ENCODE measurements around the gene C18orf63.
"Not testable (repeated sequence)": the region's sequence is repeated elsewhere in the genome, so short reads cannot be mapped to it uniquely, and the experiment has no call there.

The C18orf63 gene

GRCh38 chr18:74315464-74316256 is at the start of gene C18orf63:
Gene C18orf63, plus strand, starts transcription at chr18:74315839. Its CDS starts 2,027 bp downstream, at chr18:74317866.
- DNase-seq: no peak

DNA sequence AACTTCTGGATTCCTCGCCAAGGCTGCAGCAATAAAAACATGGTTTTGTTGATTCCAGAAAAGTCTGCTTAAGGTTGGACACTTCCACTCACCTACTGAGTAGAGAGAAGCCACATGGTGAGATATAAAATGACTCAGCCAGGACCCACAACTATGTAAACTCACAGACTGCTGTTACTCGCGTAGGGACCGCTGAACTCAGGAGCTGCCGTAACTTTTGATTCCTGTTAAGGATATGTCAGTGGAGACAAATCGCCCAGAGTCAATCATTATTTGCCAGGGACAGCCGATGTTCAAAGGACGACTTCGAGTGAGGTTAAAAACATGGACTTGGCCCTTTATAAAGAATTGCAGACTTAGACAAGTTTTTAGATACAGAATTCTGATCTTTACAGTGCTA is 49.5 kb upstream of the C18orf63 start:
- no peak for DNase-seq

DNA sequence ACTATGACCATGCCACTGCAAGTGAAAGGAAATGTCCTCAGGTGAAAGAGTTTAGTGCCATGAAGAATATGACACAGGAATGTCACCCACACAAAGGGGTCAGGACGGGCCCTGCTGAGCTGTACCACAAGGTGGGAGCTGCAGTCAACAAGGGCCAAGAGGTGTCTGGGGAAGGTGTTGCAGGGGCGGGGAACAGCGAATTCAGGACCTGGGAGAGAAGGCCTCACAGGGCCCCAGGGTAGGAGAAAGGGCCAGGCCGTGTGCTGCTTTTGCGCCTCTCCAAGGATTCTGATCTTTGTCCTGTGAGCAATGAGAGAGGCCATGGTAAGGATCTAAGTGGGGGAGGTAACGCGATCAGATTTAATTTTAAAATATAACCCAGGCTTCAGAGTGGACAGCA is 47.5 kb upstream of the C18orf63 start:
- DNase-seq: no peak

- no peak for DNase-seq
Measured at GRCh38 chr18:74268933-74269620, 46.6 kb upstream of the C18orf63 start.

- no peak for DNase-seq
Measured at GRCh38 chr18:74271635-74272034, 44.0 kb upstream of the C18orf63 start.

DNA sequence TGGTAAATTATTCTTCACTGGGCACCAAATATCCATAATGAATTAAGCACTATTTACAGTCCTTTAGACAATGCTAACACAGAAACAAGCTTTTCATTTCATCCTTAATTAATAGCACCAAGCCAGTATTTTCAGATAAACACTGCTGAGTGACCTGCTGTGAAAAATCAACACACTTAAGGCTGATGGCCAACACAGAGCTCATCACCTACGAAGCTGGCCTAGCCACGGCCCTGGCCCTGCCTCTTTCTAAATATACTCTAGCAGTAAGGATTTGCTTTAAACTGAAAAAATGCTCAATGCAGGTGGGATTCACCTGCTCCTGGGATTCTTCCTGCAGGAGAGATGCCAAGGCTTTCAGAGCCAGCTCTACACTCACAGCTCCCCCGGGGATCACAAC is 42.2 kb upstream of the C18orf63 start:
- no peak for DNase-seq

DNA sequence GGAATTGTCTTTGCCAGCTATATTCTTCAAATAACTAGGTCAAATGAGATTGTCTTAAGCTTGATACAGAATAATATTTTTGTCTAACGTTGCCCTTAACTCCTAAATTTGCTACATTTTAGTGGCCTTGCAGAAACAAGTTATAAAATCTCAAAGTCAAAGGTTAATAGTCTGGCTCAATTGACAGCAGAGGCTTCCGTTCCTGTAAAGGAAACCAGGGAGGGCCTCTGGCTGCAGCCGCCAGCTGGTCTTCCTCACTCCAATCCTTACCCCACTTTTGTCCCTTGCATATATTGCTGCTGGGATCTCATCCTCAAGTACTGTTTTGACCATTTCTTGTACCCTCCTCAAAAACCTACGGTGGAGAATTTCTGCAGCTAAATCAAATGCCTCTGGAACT is 40.9 kb upstream of the C18orf63 start:
- no peak for DNase-seq

GRCh38 chr18:74275736-74276135 is 39.9 kb upstream of the C18orf63 start:
- no peak for DNase-seq

DNA sequence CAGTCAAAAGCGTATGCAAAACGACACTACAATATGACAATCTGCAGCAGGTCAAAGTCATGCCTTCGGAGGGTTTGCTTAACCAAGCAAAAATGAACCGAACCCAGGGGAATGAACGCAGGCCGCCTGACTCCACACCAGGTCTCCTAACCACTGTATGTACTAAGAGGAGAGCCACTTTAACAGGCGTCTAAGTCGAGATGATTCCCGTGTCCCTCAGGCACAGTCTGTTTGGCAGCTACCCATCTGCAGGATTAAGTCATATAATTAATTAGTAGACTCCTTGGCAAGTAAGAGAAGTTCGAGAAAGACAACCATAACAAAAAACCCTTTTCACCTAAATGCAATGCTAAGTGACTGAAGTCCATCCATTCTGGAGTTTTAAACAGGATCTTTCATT is 39.0 kb upstream of the C18orf63 start:
- no peak for DNase-seq

- DNase-seq: no peak
Measured at GRCh38 chr18:74277296-74277695, 38.3 kb upstream of the C18orf63 start.

GRCh38 chr18:74278058-74278457 is 37.6 kb upstream of the C18orf63 start:
- DNase-seq: no peak

GRCh38 chr18:74278983-74279382 is 36.7 kb upstream of the C18orf63 start:
- DNase-seq: no peak

DNA sequence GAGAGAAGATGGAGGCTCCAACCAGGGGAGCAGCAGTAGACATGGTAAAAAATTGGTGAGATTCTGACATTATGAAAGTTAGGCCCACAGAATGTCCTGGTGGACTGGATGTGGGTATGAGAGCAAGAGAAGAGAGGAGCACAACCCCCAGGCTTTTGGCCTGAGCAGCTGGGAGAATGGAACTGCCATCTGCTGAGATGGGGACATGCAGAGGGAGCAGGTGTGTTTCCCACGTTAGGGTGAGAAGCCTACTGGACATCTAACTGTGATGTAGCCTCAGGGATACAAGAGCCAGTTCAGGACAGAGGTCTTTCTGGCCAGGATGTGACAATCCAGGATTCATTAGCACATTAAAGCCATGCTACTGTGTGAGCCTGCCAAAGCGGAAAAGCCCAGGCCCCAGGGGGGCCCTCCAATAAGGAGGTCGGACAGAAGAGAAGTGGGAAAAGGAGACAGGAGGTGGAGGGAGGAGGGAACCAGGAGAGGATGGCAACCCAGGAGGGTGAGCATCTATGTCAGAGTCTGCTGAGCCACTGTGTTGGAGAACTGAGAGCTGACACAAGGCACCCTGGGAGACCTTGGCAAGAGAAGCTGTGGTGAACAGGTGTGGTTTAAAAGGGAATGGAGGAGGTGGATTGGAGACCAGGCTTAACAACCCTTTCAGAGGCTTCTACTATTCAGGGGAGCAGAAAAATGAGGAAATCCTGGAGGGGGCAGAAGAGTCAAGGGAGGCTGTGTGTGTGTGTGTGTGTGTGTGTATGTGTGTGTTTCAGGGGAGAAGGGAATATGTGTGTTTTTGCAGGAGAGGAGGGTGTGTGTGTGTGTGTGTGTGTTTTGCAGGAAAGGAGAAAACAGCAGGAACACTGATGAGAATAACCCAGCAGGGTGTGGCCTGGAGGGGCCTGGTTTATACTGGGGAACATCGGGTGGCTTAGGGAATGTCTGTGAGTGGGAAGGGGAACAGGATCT is 34.3 kb upstream of the C18orf63 start:
- no peak for DNase-seq

- no peak for DNase-seq
Measured at GRCh38 chr18:74281980-74282754, 33.5 kb upstream of the C18orf63 start.

GRCh38 chr18:74282755-74283554 is 32.7 kb upstream of the C18orf63 start:
- DNase-seq: no peak

DNA sequence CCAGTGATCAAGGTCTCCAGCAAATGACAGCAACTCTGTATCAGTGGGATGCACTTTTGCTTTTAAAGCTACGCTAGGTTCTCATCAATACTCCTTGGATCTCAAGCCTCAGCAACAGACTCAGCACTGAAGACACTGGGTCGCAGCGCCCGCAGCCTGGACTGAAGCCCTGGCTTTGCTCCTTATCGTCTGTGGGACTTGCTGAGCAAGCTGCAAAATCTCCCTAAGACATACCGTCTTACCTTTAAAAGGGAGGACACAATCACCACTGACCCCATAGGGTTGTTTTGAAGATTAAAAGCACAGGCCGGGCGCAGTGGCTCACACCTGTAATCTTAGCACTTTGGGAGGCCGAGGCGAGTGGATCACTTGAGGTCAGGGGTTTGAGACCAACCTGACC is 32.0 kb upstream of the C18orf63 start:
- DNase-seq: no peak

DNA sequence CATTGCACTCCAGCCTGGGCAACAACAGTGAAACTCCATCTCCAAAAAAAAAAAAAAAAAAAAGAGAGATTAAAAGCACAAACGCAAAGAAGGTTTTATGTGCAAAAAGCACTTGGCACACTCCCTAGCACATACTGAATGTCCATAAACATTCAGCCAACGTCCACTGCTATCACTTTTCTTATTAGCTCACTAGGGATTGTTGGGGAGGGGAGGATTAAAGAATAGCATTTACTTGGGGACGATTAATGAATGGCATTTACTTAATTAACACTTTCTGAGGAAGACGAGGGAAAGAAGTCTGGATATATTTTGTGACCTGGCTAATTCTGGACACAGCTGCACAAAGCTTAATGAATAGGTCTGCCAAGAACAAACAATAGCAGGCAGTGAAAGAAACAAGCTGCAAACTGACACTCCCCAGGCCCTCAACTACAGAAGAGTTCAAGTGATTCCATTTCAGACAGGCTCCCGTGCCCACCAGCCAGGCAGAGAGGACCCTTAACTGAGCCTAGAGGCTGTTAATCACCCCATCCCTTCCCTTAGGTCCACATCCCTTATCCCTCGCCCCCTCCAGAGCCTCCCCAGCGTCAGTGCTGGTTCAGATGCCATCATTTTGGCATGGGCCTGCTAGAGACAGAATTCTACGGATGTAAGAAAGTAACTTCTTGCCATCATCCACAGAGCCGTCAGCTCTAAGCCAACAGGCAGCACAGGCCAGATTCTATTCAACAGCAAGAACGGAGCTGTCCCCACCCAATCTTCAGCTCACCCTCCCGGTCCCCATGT is 31.3 kb upstream of the C18orf63 start:
- no peak for DNase-seq

DNA sequence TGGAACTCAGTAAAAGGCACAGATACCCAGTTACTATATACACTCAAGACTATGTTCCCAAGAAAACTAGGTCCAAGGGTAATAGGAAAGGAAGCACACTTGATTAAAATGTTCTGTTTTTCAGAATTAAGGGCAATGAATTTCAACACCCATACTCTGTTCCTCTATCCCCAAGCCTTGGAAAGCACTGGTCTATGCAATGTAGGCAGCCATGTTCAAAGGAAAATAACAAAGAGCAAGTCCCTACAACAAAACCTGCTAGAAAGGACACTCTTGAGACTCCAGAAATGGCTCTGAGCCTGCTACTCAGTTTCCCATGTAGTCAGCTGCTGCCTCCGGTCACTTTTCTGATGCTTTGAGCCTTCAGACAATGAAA is 30.7 kb upstream of the C18orf63 start:
- no peak for DNase-seq

DNA sequence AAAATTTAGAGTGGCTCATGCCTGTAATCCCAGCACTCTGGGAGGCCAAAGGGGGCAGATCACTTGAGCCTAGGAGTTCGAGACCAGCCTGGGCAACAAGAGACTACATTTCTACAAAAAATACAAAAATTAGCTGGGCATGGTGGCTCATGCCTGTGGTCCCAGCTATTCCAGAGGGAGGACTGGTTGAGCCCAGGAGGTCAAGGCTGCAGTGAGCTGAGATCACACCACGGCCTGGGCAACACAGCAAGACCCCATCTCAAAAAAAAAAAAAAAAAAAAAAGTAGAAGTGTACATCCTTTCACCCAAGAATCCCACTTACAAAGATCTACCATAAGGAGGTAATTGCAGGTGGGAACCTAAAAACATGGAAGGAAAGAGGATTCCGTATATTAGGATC is 30.1 kb upstream of the C18orf63 start:
- DNase-seq: not testable (repeated sequence)

DNA sequence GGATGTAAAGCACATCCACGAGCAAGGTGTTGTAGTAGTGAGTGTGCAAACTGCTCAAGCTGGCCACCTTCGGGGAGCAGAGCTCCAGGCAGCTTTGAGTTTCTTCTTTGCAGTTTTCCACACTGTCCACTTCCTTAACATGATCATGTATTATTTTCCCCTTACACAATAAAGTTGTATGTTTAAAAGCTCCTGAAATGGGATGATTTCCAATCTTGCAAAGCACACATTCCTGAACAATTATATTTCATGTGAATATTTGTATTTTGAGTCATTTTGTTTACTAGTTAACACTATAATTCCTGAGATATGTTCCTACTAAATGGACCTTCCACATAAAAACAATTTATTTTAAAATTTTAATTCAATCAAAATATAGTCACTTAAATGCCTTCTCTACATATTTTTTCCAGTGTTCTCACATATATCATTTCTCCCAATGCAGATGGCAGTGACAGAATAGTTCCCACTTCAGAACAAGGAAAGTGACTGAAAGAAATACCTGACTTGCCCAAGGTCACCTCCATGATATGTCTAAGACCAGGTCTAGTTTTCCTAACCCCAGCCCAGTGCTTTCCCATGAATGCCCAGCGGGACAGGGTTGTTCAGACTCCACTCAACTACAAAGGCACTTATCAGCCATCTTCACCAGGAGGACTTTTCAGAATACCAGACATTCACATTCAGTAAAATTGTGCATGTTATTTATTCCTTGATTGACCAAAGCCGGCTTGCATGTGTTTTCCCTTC is 29.4 kb upstream of the C18orf63 start:
- DNase-seq: no peak

All from femur (tissue), 1 donor.